Measurements from ENCODE around the gene CABLES2.

DNA sequence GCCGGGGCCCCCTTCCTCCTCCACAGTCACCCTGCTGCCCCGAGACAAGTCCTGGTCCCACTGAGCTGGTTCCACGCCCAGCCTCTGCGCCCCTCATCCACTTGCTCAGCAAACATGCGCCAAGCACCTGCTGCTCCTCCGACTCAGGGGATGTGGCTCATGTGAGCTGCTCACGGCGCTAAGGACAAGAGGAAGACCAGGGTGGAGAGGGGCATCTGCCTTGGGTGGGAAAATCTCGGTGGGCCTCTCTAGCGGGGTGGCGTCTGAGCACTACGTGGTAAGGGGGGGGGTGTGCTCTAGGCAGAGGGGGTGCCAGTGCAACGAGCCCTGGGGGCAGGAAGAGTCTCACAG lies 44.5 kb downstream of the CABLES2 start:
- TF ChIP-seq, protein P1, sequence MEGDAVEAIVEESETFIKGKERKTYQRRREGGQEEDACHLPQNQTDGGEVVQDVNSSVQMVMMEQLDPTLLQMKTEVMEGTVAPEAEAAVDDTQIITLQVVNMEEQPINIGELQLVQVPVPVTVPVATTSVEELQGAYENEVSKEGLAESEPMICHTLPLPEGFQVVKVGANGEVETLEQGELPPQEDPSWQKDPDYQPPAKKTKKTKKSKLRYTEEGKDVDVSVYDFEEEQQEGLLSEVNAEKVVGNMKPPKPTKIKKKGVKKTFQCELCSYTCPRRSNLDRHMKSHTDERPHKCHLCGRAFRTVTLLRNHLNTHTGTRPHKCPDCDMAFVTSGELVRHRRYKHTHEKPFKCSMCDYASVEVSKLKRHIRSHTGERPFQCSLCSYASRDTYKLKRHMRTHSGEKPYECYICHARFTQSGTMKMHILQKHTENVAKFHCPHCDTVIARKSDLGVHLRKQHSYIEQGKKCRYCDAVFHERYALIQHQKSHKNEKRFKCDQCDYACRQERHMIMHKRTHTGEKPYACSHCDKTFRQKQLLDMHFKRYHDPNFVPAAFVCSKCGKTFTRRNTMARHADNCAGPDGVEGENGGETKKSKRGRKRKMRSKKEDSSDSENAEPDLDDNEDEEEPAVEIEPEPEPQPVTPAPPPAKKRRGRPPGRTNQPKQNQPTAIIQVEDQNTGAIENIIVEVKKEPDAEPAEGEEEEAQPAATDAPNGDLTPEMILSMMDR (IDR thresholded peaks at IDR 0.05), result no peak
- TF ChIP-seq POLR2A (IDR thresholded peaks at IDR 0.05), result no peak
